Osteocyte (in vitro differentiated cells): ENCODE data around the gene RELL1. TPM values are rescaled to one million over a fixed set of nuclear protein-coding genes. Genes with fewer than 3 reads are reported as not detected.

ENCODE experiments used
- DNase-seq: peaks from one replicate; pipeline ENCODE4 v3.0.0; 2021; ENCODE audit warnings: mixed read lengths; ENCODE audit not compliant: unreplicated experiment; ENCODE audit errors: extremely low spot score
- H3K27ac Mint-ChIP-seq: one replicate; pipeline ENCODE4 v1.8.0; 2021; ENCODE audit warnings: mild to moderate bottlenecking, mixed read lengths; ENCODE audit not compliant: unreplicated experiment
- H3K27me3 Mint-ChIP-seq: one replicate; pipeline ENCODE4 v1.8.0; 2021; ENCODE audit warnings: mixed read lengths; ENCODE audit not compliant: unreplicated experiment
- H3K36me3 Mint-ChIP-seq: one replicate; pipeline ENCODE4 v1.8.0; 2021; ENCODE audit warnings: mixed read lengths; ENCODE audit not compliant: unreplicated experiment
- H3K4me1 Mint-ChIP-seq: one replicate; pipeline ENCODE4 v1.8.0; 2021; ENCODE audit warnings: mixed read lengths; ENCODE audit not compliant: unreplicated experiment
- H3K4me3 Mint-ChIP-seq: one replicate; pipeline ENCODE4 v1.8.0; 2021; ENCODE audit warnings: mild to moderate bottlenecking, moderate library complexity, mixed read lengths; ENCODE audit not compliant: unreplicated experiment
- H3K9me3 Mint-ChIP-seq: one replicate; pipeline ENCODE4 v1.8.0; 2021; ENCODE audit warnings: mixed read lengths; ENCODE audit not compliant: unreplicated experiment
- CTCF ChIP-seq: fragments of 200-600 bp; sonication (generic); IDR thresholded peaks from 2 replicates; pipeline ENCODE4 v1.5.0; 2021; ENCODE audit warnings: antibody characterized with exemption, mild to moderate bottlenecking, moderate library complexity
- total RNA-seq: library from RNA; stranded (reverse); gene quantifications from 2 replicates; pipeline ENCODE4 v1.2.1, GENCODE V29; 2021

The RELL1 gene
- total RNA-seq, 1 donor from 2014 or later = 15.6 TPM

- no peak for DNase-seq
- Mint-ChIP-seq H3K9me3 (no peaks in the 10 kb centered on the region), H3K27me3 (no peaks in the 10 kb centered on the region), H3K27ac (no peak overlapping the region), H3K36me3 (no peaks in the 10 kb centered on the region), H3K4me1 (peaks cover 13% of the 10 kb centered on the region), H3K4me3 (no peak overlapping the region)
- TF ChIP-seq CTCF = no peak
These were observed 2.0 kb downstream of the RELL1 start for GRCh38 chr4:37684154-37684553.

GRCh38 chr4:37682701-37683401 is 3.3 kb downstream of the RELL1 start:
- TF ChIP-seq CTCF = no peak
- Mint-ChIP-seq H3K27me3 (no peaks in the 10 kb centered on the region), H3K36me3 (no peaks in the 10 kb centered on the region), H3K4me1 (peaks cover 16% of the 10 kb centered on the region), H3K4me3 (no peak overlapping the region), H3K9me3 (no peaks in the 10 kb centered on the region), H3K27ac (no peak overlapping the region)
- DNase-seq = no peak

- H3K4me3 Mint-ChIP-seq = no peak overlapping the region
- H3K27ac Mint-ChIP-seq = no peak overlapping the region
- no peak for TF ChIP-seq CTCF
- no peaks in the 10 kb centered on the region for H3K36me3 Mint-ChIP-seq
- H3K27me3 Mint-ChIP-seq = no peaks in the 10 kb centered on the region
- no peaks in the 10 kb centered on the region for H3K9me3 Mint-ChIP-seq
- DNase-seq = no peak
- peaks cover 9% of the 10 kb centered on the region for H3K4me1 Mint-ChIP-seq
These were observed 6.1 kb downstream of the RELL1 start for GRCh38 chr4:37680089-37680488.

- no peaks in the 10 kb centered on the region for H3K27me3 Mint-ChIP-seq
- no peak for DNase-seq
- peaks cover 5% of the 10 kb centered on the region for H3K4me1 Mint-ChIP-seq
- no peaks in the 10 kb centered on the region for H3K9me3 Mint-ChIP-seq
- no peak overlapping the region for H3K27ac Mint-ChIP-seq
- no peak for TF ChIP-seq CTCF
- H3K36me3 Mint-ChIP-seq = no peaks in the 10 kb centered on the region
- H3K4me3 Mint-ChIP-seq = no peak overlapping the region
These were observed 6.9 kb downstream of the RELL1 start for GRCh38 chr4:37679301-37679700.

- Mint-ChIP-seq H3K4me3 (no peak overlapping the region), H3K27me3 (no peaks in the 10 kb centered on the region), H3K4me1 (peaks cover 5% of the 10 kb centered on the region), H3K36me3 (no peaks in the 10 kb centered on the region), H3K27ac (no peak overlapping the region), H3K9me3 (no peaks in the 10 kb centered on the region)
- TF ChIP-seq CTCF = no peak
- no peak for DNase-seq
These were observed 7.6 kb downstream of the RELL1 start for GRCh38 chr4:37678624-37679023.
